K562 (cell line): Measurements from ENCODE around the gene CHD1L.

Source experiments
- CAMTA2 ChIP-seq: fragments of 250-450 bp; sonication (Bioruptor Pico); conservative IDR thresholded peaks from 2 replicates; pipeline ENCODE4 v1.5.1; 2022
- E2F6 ChIP-seq, 2 experiments: IDR thresholded peaks; 2 replicates each; pipeline ENCODE4 v1.6.1; 2011; ENCODE audit warnings: borderline replicate concordance in 1 of 2, control low read depth in 1 of 2, low read depth in 1 of 2, low read length in 1 of 2, mild to moderate bottlenecking in 1 of 2, mixed read lengths in 1 of 2, moderate library complexity in 1 of 2; ENCODE audit not compliant: insufficient read depth in 1 of 2, insufficient read length in 1 of 2, poor library complexity in 1 of 2, severe bottlenecking in 1 of 2; ENCODE audit errors: extremely low read depth in 1 of 2
- EHMT2 ChIP-seq: fragments of 450-650 bp; IDR thresholded peaks from 2 replicates; pipeline ENCODE4 v1.6.1; 2018; ENCODE audit warnings: antibody characterized with exemption
- ETV5 ChIP-seq: sonication (generic); formaldehyde crosslinking; IDR thresholded peaks from 2 replicates; pipeline ENCODE4 v1.4.0; 2020; ENCODE audit warnings: low read depth, mild to moderate bottlenecking, missing genetic modification reagents
- GABPA ChIP-seq: fragments of 200-800 bp; sonication (Bioruptor generic); conservative IDR thresholded peaks from 2 replicates; pipeline ENCODE4 v1.6.1; 2016; ENCODE audit warnings: low read depth, missing genetic modification characterization, missing compliant biosample characterization
- NFRKB ChIP-seq: fragments of 450-650 bp; IDR thresholded peaks from 2 replicates; pipeline ENCODE4 v1.6.1; 2016; ENCODE audit warnings: low read depth
- OTX1 ChIP-seq: fragments of 450-650 bp; formaldehyde crosslinking; IDR thresholded peaks from 2 replicates; pipeline ENCODE4 v1.4.0; 2022; ENCODE audit warnings: mild to moderate bottlenecking
- PREB ChIP-seq: sonication (generic); formaldehyde crosslinking; IDR thresholded peaks from 2 replicates; pipeline ENCODE4 v1.8.1; 2023; ENCODE audit warnings: mild to moderate bottlenecking, missing genetic modification reagents
- THRAP3 ChIP-seq: fragments of 450-650 bp; IDR thresholded peaks from 2 replicates; pipeline ENCODE4 v1.6.1; 2016; ENCODE audit warnings: mild to moderate bottlenecking, inconsistent platforms, borderline replicate concordance
- TF ChIP-seq, protein P1 (sequence below), 2 experiments: fragments of 450-650 bp in 1 of 2; sonication (generic) in 1 of 2; formaldehyde crosslinking in 1 of 2; IDR thresholded peaks in 1 of 2; conservative IDR thresholded peaks in 1 of 2; 2 replicates each; pipeline versions ENCODE4 v1.6.1 to v1.8.1; 2016 to 2023; ENCODE audit warnings: mild to moderate bottlenecking in 2 of 2, moderate library complexity in 2 of 2, inconsistent platforms in 1 of 2, missing genetic modification reagents in 1 of 2

- no peak for TF ChIP-seq CAMTA2
- no peak for TF ChIP-seq PREB
- no peak for TF ChIP-seq OTX1 (CRISPR knock-in tag)
- no peak for TF ChIP-seq NFRKB
- TF ChIP-seq THRAP3: no peak
- no peak for TF ChIP-seq E2F6 (IDR thresholded peaks at IDR 0.05; ENCODE audit: borderline replicate concordance in 1 of 2, extremely low read depth in 1 of 2, insufficient read depth in 1 of 2, insufficient read length in 1 of 2, low read depth in 1 of 2, low read length in 1 of 2, poor library complexity in 1 of 2, severe bottlenecking in 1 of 2)
- no peak for TF ChIP-seq EHMT2
- no peak for TF ChIP-seq GABPA (tag)
- TF ChIP-seq ETV5: no peak
- TF ChIP-seq, protein P1, sequence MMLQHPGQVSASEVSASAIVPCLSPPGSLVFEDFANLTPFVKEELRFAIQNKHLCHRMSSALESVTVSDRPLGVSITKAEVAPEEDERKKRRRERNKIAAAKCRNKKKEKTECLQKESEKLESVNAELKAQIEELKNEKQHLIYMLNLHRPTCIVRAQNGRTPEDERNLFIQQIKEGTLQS (IDR thresholded peaks at IDR 0.05): no peak
- TF ChIP-seq, protein P1 (CRISPR knock-in tag; conservative IDR thresholded peaks at IDR 0.05): no peak
Observed at GRCh38 chr1:147281950-147282349, 39.5 kb downstream of the CHD1L start.
